Measurements from ENCODE around the gene HELZ.
"Not testable (repeated sequence)": the region's sequence is repeated elsewhere in the genome, so short reads cannot be mapped to it uniquely, and the experiment has no call there.

HELZ gene

DNA sequence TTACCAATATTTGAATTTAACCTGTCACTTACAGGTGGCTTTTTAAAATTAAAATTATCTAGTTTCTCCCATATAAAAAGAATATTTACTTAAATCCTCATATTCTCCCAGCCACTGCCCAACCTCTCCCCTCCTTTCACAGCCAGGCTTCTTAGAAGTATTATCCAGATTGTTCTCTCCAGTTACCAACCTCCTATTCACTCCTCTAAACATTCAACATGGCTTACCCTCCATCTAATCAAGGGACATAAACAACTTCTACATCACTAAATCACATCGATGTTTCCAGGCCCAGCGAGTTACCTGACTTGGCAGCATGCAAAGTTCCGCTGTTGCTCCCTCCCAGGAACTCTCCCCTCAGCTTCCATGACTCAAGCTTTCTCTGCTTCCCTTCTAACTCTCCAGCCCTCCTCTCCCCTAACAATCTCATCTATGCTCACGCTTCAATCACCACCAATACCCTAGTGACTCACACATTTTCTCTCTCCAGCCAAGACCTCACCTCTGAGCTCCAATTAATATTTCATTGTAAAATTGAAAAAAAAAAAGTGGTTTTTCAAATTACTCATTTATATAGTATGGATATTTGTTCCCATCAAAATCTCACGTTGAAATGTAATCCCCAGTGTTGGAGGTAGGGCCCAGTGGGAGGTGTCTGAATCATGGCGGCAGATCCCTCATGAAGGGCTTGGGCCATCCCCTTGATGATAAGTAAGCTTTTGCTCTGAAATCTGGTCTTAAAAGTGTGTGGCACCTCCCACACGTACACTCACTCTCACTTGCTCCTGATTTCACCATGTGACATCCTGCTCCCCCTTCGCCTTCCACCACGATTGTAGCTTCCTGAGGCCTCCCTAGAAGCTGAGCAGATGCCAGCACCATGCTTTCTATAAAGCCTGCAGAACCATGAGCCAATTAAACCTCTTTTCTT is 88.5 kb downstream of the HELZ start:
- H3K9ac ChIP-seq (ENCODE audit: insufficient read length, low read depth) = no peak overlapping the region
- no peaks in the 10 kb centered on the region for H3K9me3 ChIP-seq (ENCODE audit: insufficient read depth, low read length)
- no peaks in the 10 kb centered on the region for H3K4me1 ChIP-seq (ENCODE audit: insufficient read depth, insufficient read length)
- H3K4me3 ChIP-seq (ENCODE audit: insufficient read length, low read depth) = no peak overlapping the region
- DNase-seq (ENCODE audit: low read depth, low spot score) = no peak
- no peak for TF ChIP-seq SUZ12 (IDR thresholded peaks at IDR 0.05; ENCODE audit: extremely low read depth, insufficient read depth, insufficient read length)
- TF ChIP-seq YY1 (IDR thresholded peaks at IDR 0.05; ENCODE audit: insufficient read depth, insufficient read length) = no peak
- TF ChIP-seq ZNF274 (IDR thresholded peaks at IDR 0.05; ENCODE audit: low read depth, low read length) = no peak
- no peaks in the 10 kb centered on the region for H3K27me3 ChIP-seq (ENCODE audit: insufficient read depth, insufficient read length)
- peaks cover 23% of the 10 kb centered on the region for H3K36me3 ChIP-seq (ENCODE audit: insufficient read depth, insufficient read length, low read length)

DNA sequence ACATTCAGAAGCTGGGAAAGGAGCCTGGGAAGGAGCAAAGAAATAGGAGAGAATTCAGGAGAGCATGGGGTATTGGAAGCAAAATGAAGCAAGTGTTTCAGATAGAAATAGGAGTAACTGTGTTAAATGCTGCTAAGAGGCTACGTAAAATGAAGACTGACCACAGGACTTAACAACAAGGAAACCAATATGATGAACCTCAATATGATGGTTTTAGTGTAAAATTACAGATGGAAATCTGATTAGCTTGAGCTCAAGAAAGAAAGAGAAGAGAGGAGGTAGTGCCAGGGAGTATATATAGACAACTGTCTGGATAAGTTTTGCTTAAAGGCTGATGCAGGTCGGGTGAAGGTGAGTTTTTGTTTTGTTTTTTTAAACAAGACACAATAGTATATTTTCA is 92.2 kb downstream of the HELZ start:
- DNase-seq (ENCODE audit: low read depth, low spot score) = no peak
- H3K36me3 ChIP-seq (ENCODE audit: insufficient read depth, insufficient read length, low read length) = peaks cover 31% of the 10 kb centered on the region

DNA sequence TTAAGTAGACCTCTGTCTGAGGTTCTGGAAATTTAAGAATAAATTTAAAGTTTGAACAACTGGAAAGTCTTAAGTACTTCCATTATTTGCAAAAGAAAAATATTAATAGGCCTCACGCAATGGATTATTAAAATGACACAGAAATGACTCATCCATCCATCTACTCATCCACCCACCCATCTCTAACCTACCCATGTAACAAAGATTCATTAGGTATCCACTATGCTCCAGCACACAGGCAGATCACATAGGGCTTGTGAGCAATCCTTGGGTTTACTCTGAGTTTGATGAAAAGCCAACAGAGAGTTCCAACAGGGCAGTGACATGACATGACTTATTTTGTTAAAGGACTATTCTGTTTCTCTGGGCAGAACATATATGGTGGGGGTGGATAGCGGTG is 93.3 kb downstream of the HELZ start:
- no peak for TF ChIP-seq ZNF274 (IDR thresholded peaks at IDR 0.05; ENCODE audit: low read depth, low read length)
- TF ChIP-seq SUZ12 (IDR thresholded peaks at IDR 0.05; ENCODE audit: extremely low read depth, insufficient read depth, insufficient read length) = no peak
- no peak for TF ChIP-seq YY1 (IDR thresholded peaks at IDR 0.05; ENCODE audit: insufficient read depth, insufficient read length)
- peaks cover 42% of the 10 kb centered on the region for H3K36me3 ChIP-seq (ENCODE audit: insufficient read depth, insufficient read length, low read length)
- no peaks in the 10 kb centered on the region for H3K27me3 ChIP-seq (ENCODE audit: insufficient read depth, insufficient read length)
- no peaks in the 10 kb centered on the region for H3K4me1 ChIP-seq (ENCODE audit: insufficient read depth, insufficient read length)
- H3K4me3 ChIP-seq (ENCODE audit: insufficient read length, low read depth) = no peak overlapping the region
- no peak overlapping the region for H3K9ac ChIP-seq (ENCODE audit: insufficient read length, low read depth)
- H3K9me3 ChIP-seq (ENCODE audit: insufficient read depth, low read length) = no peaks in the 10 kb centered on the region
- no peak for DNase-seq (ENCODE audit: low read depth, low spot score)

More for the DNA sequence above, 92.2 kb downstream of the HELZ start:
- no peaks in the 10 kb centered on the region for H3K9me3 ChIP-seq (ENCODE audit: insufficient read depth, low read length)
- H3K9ac ChIP-seq (ENCODE audit: insufficient read length, low read depth) = no peak overlapping the region
- H3K4me1 ChIP-seq (ENCODE audit: insufficient read depth, insufficient read length) = no peaks in the 10 kb centered on the region
- TF ChIP-seq SUZ12 (IDR thresholded peaks at IDR 0.05; ENCODE audit: extremely low read depth, insufficient read depth, insufficient read length) = no peak
- no peaks in the 10 kb centered on the region for H3K27me3 ChIP-seq (ENCODE audit: insufficient read depth, insufficient read length)
- no peak overlapping the region for H3K4me3 ChIP-seq (ENCODE audit: insufficient read length, low read depth)

DNA sequence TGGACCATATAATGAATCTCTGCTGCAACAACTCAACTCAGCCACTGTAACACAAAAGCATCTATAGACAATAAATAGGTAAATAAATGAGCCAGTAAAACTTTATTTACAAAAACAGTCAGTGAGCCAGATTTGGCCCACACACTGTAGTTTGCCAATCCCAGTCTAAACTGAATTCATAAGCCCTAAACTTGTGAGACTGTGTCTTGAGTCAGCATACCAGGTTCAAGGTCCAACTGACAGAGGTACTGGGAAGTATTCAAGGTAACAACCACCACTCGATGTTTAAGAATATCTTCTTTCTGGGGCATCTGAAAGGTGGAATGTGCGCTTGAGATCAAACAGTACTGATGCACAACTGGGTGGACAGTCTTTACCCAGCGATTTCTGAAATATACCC is 94.2 kb downstream of the HELZ start:
- H3K36me3 ChIP-seq (ENCODE audit: insufficient read depth, insufficient read length, low read length) = peaks cover 51% of the 10 kb centered on the region
- H3K27me3 ChIP-seq (ENCODE audit: insufficient read depth, insufficient read length) = no peaks in the 10 kb centered on the region
- TF ChIP-seq YY1 (IDR thresholded peaks at IDR 0.05; ENCODE audit: insufficient read depth, insufficient read length) (no peak), ZNF274 (IDR thresholded peaks at IDR 0.05; ENCODE audit: low read depth, low read length) (no peak), SUZ12 (IDR thresholded peaks at IDR 0.05; ENCODE audit: extremely low read depth, insufficient read depth, insufficient read length) (no peak)
- no peaks in the 10 kb centered on the region for H3K9me3 ChIP-seq (ENCODE audit: insufficient read depth, low read length)
- H3K4me1 ChIP-seq (ENCODE audit: insufficient read depth, insufficient read length) = no peaks in the 10 kb centered on the region
- DNase-seq (ENCODE audit: low read depth, low spot score) = no peak
- H3K9ac ChIP-seq (ENCODE audit: insufficient read length, low read depth) = no peak overlapping the region
- no peak overlapping the region for H3K4me3 ChIP-seq (ENCODE audit: insufficient read length, low read depth)

DNA sequence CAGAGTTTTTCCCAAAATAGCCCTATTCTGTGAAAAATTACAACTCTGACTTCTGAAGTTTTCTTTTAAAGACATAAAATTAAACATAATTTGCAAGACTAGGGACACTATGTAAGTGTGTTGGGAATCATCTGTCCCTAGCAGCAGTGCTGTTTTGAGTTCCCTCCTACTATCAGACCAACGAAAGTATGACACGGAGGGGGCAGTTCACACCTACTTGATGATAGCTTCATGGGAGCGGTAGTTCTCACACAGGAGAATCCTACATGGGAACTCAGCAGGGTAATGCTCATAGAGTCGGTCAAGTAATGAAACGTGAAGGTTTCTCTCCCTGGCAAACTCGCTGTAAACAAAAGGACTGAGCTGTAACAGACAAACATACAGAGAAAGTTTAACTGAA is 96.6 kb downstream of the HELZ start:
- TF ChIP-seq YY1 (IDR thresholded peaks at IDR 0.05; ENCODE audit: insufficient read depth, insufficient read length) = no peak
- no peak for TF ChIP-seq SUZ12 (IDR thresholded peaks at IDR 0.05; ENCODE audit: extremely low read depth, insufficient read depth, insufficient read length)
- TF ChIP-seq ZNF274 (IDR thresholded peaks at IDR 0.05; ENCODE audit: low read depth, low read length) = no peak

DNA sequence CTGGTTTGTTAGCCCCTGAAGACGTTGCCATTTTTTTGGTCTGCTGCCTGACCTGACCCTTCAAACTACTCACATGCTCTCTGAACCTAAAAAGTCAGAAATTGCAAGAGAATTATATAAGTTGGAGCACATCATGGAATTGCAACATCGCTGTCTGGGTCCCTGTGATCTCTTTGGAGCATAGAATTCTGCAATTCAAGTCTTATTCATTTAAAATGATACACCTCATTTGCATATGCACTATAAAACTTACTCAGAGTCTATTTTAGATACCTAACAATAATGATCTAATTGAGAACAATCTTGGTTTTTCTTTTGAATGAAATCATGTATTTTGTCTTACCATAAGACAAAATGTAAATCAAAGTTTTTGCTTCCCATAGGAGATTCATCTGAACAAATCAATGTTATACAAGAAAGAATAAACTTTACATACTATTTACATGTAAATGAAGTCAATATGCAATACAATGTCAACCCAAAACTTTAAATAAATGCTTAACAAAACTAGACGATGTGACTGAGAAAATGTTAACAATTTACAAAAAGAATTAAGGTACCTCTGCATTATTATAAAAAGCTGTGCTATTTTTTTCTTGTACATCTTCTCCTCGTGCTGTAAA is 99.7 kb downstream of the HELZ start:
- TF ChIP-seq YY1 (IDR thresholded peaks at IDR 0.05; ENCODE audit: insufficient read depth, insufficient read length) (no peak), SUZ12 (IDR thresholded peaks at IDR 0.05; ENCODE audit: extremely low read depth, insufficient read depth, insufficient read length) (no peak), ZNF274 (IDR thresholded peaks at IDR 0.05; ENCODE audit: low read depth, low read length) (no peak)
- Histone ChIP-seq H3K4me1 (ENCODE audit: insufficient read depth, insufficient read length) (no peaks in the 10 kb centered on the region), H3K9me3 (ENCODE audit: insufficient read depth, low read length) (no peaks in the 10 kb centered on the region), H3K36me3 (ENCODE audit: insufficient read depth, insufficient read length, low read length) (peaks cover 72% of the 10 kb centered on the region), H3K9ac (ENCODE audit: insufficient read length, low read depth) (no peak overlapping the region), H3K4me3 (ENCODE audit: insufficient read length, low read depth) (no peak overlapping the region), H3K27me3 (ENCODE audit: insufficient read depth, insufficient read length) (no peaks in the 10 kb centered on the region)
- DNase-seq (ENCODE audit: low read depth, low spot score) = no peak

More for the DNA sequence above, 96.6 kb downstream of the HELZ start:
- Histone ChIP-seq H3K9me3 (ENCODE audit: insufficient read depth, low read length) (no peaks in the 10 kb centered on the region), H3K36me3 (ENCODE audit: insufficient read depth, insufficient read length, low read length) (peaks cover 70% of the 10 kb centered on the region), H3K9ac (ENCODE audit: insufficient read length, low read depth) (no peak overlapping the region), H3K27me3 (ENCODE audit: insufficient read depth, insufficient read length) (no peaks in the 10 kb centered on the region), H3K4me1 (ENCODE audit: insufficient read depth, insufficient read length) (no peaks in the 10 kb centered on the region), H3K4me3 (ENCODE audit: insufficient read length, low read depth) (no peak overlapping the region)
- DNase-seq (ENCODE audit: low read depth, low spot score) = no peak

DNA sequence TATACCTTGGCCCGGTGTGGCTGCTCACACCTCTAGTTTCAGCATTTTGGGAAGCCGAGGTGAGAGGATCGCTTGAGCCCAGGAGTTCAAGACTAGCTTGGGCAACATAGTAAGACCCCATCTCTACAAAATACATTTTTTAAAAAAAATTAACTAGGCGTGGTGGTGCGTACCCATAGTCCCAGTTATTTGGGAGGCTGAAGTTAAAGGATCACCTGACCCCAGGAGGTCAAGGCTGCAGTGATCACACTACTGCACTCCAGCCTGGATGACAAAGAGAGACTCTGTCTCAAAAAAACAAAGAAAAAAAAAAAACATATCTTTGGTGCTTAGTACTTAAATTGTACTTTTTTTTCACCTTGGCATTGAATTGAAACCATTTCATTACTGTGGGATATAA is 101.7 kb downstream of the HELZ start:
- Histone ChIP-seq H3K27me3 (ENCODE audit: insufficient read depth, insufficient read length) (no peaks in the 10 kb centered on the region), H3K9me3 (ENCODE audit: insufficient read depth, low read length) (no peaks in the 10 kb centered on the region), H3K4me3 (ENCODE audit: insufficient read length, low read depth) (no peak overlapping the region), H3K36me3 (ENCODE audit: insufficient read depth, insufficient read length, low read length) (peaks cover 69% of the 10 kb centered on the region), H3K9ac (ENCODE audit: insufficient read length, low read depth) (no peak overlapping the region), H3K4me1 (ENCODE audit: insufficient read depth, insufficient read length) (no peaks in the 10 kb centered on the region)
- TF ChIP-seq YY1 (IDR thresholded peaks at IDR 0.05; ENCODE audit: insufficient read depth, insufficient read length) (no peak), ZNF274 (IDR thresholded peaks at IDR 0.05; ENCODE audit: low read depth, low read length) (no peak)
- no peak for DNase-seq (ENCODE audit: low read depth, low spot score)

DNA sequence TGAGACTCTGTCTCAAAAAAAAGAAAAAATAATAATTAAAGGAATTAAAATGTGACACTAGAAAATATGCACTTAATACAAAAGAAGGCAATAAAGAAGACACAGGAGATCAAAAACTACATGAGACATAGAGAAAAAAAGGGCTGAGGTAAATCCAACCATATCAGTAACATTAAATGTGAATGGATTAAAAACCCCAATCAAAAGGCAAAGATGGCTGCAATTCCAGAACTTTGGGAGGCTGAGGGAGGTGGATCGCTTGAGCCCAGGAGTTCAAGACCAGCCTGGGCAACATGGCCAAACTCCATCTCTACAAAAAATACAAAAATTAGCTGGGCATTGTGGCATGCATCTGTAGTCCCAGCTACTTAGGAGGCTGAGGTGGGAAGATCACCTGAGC is 103.0 kb downstream of the HELZ start:
- not testable (repeated sequence) for H3K4me3 ChIP-seq (ENCODE audit: insufficient read length, low read depth); H3K27me3 ChIP-seq (ENCODE audit: insufficient read depth, insufficient read length); H3K4me1 ChIP-seq (ENCODE audit: insufficient read depth, insufficient read length); H3K9ac ChIP-seq (ENCODE audit: insufficient read length, low read depth); DNase-seq (ENCODE audit: low read depth, low spot score); H3K9me3 ChIP-seq (ENCODE audit: insufficient read depth, low read length)
- H3K36me3 ChIP-seq (ENCODE audit: insufficient read depth, insufficient read length, low read length) = peaks cover 68% of the 10 kb centered on the region

All from NT2/D1 (cell line).